Measurements from ENCODE around the gene TMEM82.

GRCh38 chr1:15751717-15752116, 9.4 kb downstream of the TMEM82 start:
- TF ChIP-seq POLR2AphosphoS5 (IDR thresholded peaks at IDR 0.05) (no peak), CTCF (IDR thresholded peaks at IDR 0.05; ENCODE audit: poor library complexity, severe bottlenecking) (no peak), SMC3 (conservative IDR thresholded peaks at IDR 0.05; ENCODE audit: poor library complexity) (no peak), RAD21 (conservative IDR thresholded peaks at IDR 0.05) (no peak), EZH2 (IDR thresholded peaks at IDR 0.05; ENCODE audit: borderline replicate concordance, insufficient read depth, low read length, poor library complexity, severe bottlenecking) (no peak), MXI1 (conservative IDR thresholded peaks at IDR 0.05; ENCODE audit: poor library complexity, severe bottlenecking) (no peak)
